ENCODE measurements around the gene SFT2D2.

SFT2D2 gene

GRCh38 chr1:168187177-168187576 lies 38.6 kb upstream of the SFT2D2 start:
- H3K27ac ChIP-seq, result no peak overlapping the region
- peaks cover 8% of the 10 kb centered on the region for H3K36me3 ChIP-seq (replicated peaks)
- no peaks in the 10 kb centered on the region for H3K27me3 ChIP-seq (replicated peaks)
- in situ Hi-C loops (cut with HindIII; ENCODE audit: low pct_ligation_motif_present, low sequenced_read_pairs), result no loop called here
- DNase-seq, result no peak
- H3K4me3 ChIP-seq (ENCODE audit: low read depth, low read length), result no peak overlapping the region
- no peak for TF ChIP-seq CTCF (IDR thresholded peaks at IDR 0.05; ENCODE audit: low read depth, low read length, missing control alignments)

DNA sequence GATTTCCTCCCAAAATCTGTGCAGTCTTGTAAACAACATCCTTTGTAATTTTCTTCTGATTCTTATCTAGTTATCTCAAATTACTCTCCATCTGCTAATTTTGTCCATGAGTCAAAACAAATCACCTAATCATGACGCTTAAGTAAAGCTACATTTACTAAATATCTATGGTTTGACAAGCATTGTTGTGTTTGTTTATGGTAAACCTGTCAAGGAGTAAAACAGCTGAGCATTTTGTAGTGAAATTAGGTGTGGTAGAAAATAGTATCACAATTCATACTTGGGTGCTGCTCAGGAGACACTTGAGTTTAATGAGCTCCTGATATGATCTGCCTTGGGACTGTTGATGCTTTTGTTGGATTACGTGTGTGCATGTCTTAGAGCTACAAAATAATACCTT lies 35.4 kb upstream of the SFT2D2 start:
- in situ Hi-C loops (cut with HindIII; ENCODE audit: low pct_ligation_motif_present, low sequenced_read_pairs), result no loop called here
- Histone ChIP-seq H3K27me3 (replicated peaks) (no peaks in the 10 kb centered on the region), H3K36me3 (replicated peaks) (peaks cover 14% of the 10 kb centered on the region)

DNA sequence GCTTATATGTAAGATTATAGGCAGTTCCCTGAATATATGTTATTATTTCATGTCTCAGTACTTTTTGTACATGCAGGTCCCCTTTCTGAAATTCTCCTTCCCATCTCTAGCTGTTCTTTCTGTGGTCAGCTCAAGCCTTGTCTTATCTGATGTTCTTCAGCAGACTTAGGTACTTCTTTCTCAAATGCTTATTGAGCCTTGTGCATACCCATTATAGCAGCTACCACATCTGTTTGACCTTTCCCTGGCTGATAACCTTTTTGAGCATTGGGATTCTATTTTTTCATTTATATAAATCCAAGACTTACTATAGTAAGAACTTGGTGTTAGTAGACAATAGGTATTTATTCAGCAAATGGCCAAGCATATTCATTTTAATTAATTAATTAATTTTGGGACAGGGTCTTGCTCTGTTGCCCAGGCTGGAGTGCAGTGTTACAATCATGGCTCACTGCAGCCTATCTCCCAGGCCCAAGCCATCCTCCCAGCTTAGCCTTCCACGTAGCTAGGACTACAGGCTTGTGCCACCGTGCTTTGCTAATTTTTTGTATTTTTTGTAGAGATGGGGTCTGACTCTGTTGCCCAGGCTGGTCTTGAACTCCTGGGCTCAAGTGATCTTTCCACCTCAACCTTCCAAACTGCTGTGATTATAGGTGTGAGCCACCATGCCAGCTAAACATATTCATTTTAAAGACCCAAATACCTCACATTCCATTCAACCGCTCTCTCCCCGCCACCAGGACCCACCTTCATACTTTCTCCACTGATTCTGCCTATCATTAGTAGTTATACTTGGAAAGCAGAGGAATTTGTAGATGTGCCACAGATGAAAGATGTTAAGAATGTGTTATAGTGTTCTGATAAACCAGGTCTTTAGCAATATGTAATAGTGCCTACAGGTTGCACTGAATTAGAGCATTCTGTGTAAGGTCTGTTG lies 30.3 kb upstream of the SFT2D2 start:
- Histone ChIP-seq H3K4me3 (ENCODE audit: low read depth, low read length) (no peak overlapping the region), H3K27me3 (replicated peaks) (no peaks in the 10 kb centered on the region), H3K36me3 (replicated peaks) (peaks cover 25% of the 10 kb centered on the region), H3K27ac (no peak overlapping the region)
- DNase-seq, result no peak
- in situ Hi-C loops (cut with HindIII; ENCODE audit: low pct_ligation_motif_present, low sequenced_read_pairs), result no loop called here
- TF ChIP-seq CTCF (IDR thresholded peaks at IDR 0.05; ENCODE audit: low read depth, low read length, missing control alignments), result no peak

More for the DNA sequence above, 35.4 kb upstream of the SFT2D2 start:
- H3K27ac ChIP-seq, result no peak overlapping the region
- no peak for TF ChIP-seq CTCF (IDR thresholded peaks at IDR 0.05; ENCODE audit: low read depth, low read length, missing control alignments)
- no peak overlapping the region for H3K4me3 ChIP-seq (ENCODE audit: low read depth, low read length)
- DNase-seq, result no peak

- H3K36me3 ChIP-seq (replicated peaks), result peaks cover 13% of the 10 kb centered on the region
- no peak overlapping the region for H3K27ac ChIP-seq
- in situ Hi-C loops (cut with HindIII; ENCODE audit: low pct_ligation_motif_present, low sequenced_read_pairs), result no loop called here
- H3K4me3 ChIP-seq (ENCODE audit: low read depth, low read length), result no peak overlapping the region
- H3K27me3 ChIP-seq (replicated peaks), result no peaks in the 10 kb centered on the region
- DNase-seq, result no peak
- TF ChIP-seq CTCF (IDR thresholded peaks at IDR 0.05; ENCODE audit: low read depth, low read length, missing control alignments), result no peak
These were observed 26.7 kb upstream of the SFT2D2 start for GRCh38 chr1:168199056-168199455.

- Histone ChIP-seq H3K4me3 (ENCODE audit: low read depth, low read length) (no peak overlapping the region), H3K36me3 (replicated peaks) (peaks cover 7% of the 10 kb centered on the region), H3K27me3 (replicated peaks) (no peaks in the 10 kb centered on the region), H3K27ac (peak overlapping the region; percentile 56)
- in situ Hi-C loops (cut with HindIII; ENCODE audit: low pct_ligation_motif_present, low sequenced_read_pairs), result no loop called here
- peak; percentile 67 for DNase-seq
- no peak for TF ChIP-seq CTCF (IDR thresholded peaks at IDR 0.05; ENCODE audit: low read depth, low read length, missing control alignments)
These were observed 22.7 kb upstream of the SFT2D2 start for GRCh38 chr1:168202941-168203654.

Measured in brain microvascular endothelial cell (primary cell).